Stimulated activated naive B cell treated with anti-CD40 and anti-IgM and Interleukin-4, amounts not matched to agents 10 μg/mL and 1 μg/mL and 100 μg/mL, for 72 hours (primary cell): ENCODE data around the gene FAHD2B.
"Not testable (repeated sequence)": the region's sequence is repeated elsewhere in the genome, so short reads cannot be mapped to it uniquely, and the experiment has no call there.

Source experiments
- ATAC-seq, 2 donors: fragments of 150-1000 bp; cut with Tn5 transposase; replicated peaks; 2 replicates each; pipeline ENCODE4 v1.10.0; 2021; ENCODE audit warnings: moderate library complexity in 1 of 2
- DNase-seq: peaks from one replicate; pipeline ENCODE4 v3.0.0; 2021
- H3K27ac Mint-ChIP-seq: one replicate; pipeline ENCODE4 v1.8.0; 2022; ENCODE audit warnings: mild to moderate bottlenecking, mixed read lengths
- H3K27me3 Mint-ChIP-seq, 2 donors: one replicate each; pipeline ENCODE4 v1.8.0; 2022; ENCODE audit warnings: mixed read lengths in 2 of 2
- H3K36me3 Mint-ChIP-seq, 2 donors: one replicate each; pipeline ENCODE4 v1.8.0; 2022; ENCODE audit warnings: mixed read lengths in 2 of 2, mild to moderate bottlenecking in 1 of 2
- H3K4me1 Mint-ChIP-seq, 2 donors: one replicate each; pipeline ENCODE4 v1.8.0; 2022; ENCODE audit warnings: mixed read lengths in 2 of 2, mild to moderate bottlenecking in 1 of 2
- H3K4me3 Mint-ChIP-seq, 2 donors: one replicate each; pipeline ENCODE4 v1.8.0; 2022; ENCODE audit warnings: mild to moderate bottlenecking in 2 of 2, mixed read lengths in 2 of 2, moderate library complexity in 1 of 2
- H3K9me3 Mint-ChIP-seq, 2 donors: one replicate each; pipeline ENCODE4 v1.8.0; 2022; ENCODE audit warnings: mixed read lengths in 2 of 2, mild to moderate bottlenecking in 1 of 2

FAHD2B gene, protein sequence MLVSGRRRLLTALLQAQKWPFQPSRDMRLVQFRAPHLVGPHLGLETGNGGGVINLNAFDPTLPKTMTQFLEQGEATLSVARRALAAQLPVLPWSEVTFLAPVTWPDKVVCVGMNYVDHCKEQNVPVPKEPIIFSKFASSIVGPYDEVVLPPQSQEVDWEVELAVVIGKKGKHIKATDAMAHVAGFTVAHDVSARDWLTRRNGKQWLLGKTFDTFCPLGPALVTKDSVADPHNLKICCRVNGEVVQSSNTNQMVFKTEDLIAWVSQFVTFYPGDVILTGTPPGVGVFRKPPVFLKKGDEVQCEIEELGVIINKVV

DNA sequence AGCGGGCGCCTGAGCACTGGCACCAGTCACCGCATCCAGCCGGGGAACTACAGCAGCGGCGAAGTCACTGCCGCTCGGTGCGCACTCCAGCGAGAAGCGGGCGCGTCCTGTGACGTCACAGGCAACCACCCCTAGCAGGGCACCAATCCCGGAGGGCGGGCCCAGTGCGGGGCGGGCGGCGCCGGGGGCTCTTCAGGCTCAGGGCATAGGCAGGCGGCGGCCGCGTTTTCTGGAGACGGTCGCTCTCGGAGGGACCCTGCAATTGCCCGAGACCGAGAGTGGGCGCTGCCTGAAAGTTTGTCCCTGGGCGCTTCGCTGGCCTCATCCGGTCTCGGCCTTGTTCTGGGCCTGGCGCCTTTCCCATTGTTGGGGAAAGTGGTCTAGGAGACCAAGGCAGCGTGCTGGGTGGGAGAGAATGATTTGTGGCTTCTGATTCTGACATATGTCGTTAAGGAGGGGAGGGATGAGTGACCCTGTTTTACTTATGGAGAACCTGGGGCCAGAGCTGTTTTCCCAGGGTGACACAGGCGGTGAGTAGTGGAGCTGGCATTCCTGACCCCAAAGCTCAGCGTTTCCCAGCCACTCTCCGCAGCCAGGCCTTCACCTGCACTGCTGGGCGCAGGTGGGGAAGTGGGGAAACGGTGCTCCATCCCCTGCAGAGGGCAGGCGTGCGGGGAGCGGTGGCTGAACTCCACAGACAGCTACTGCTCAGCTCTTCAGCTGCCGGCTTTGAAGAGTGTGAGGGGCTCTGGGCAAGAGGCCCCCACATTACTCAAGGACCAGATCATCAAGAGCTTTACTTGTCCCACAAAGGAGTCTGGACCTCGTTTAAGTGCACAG lies at the start of gene FAHD2B:
TSS of gene FAHD2B (minus strand) at position 111 of the 840 bp plus-strand sequence. CDS start 3,176 bp downstream, outside the sequence.
- H3K9me3 Mint-ChIP-seq, H3K4me1 Mint-ChIP-seq, H3K27me3 Mint-ChIP-seq, H3K36me3 Mint-ChIP-seq: not testable (repeated sequence)
- ATAC-seq (peak; percentile 94 to 96), DNase-seq (peak; percentile 32)
- H3K27ac Mint-ChIP-seq = peak within 1 kb of the TSS; percentile 14
- H3K4me3 Mint-ChIP-seq = peak within 1 kb of the TSS; percentile 70 to 79

DNA sequence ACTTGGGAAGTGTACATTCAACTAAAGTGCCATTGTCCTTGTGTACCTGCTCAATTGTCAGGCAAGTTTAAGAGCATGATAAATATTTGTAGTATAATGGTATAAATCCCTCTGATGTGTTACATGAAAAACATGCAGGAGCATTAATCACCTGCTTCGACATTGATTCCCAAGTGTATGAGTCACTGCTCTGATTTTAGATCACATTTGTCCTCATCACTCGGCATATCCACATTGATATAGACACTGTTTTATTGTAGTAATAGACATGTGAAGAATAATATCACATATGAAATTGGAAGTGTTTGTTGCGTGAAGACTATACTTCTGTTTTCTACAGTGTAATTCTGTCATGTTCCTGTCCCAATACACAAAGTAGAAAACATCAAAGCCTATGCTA lies 49.3 kb upstream of the FAHD2B start:
- peaks cover 17 to 21% of the 10 kb centered on the region in 2 donors for H3K36me3 Mint-ChIP-seq
- H3K4me1 Mint-ChIP-seq, H3K9me3 Mint-ChIP-seq, ATAC-seq, H3K4me3 Mint-ChIP-seq, H3K27me3 Mint-ChIP-seq, H3K27ac Mint-ChIP-seq, DNase-seq: not testable (repeated sequence)

DNA sequence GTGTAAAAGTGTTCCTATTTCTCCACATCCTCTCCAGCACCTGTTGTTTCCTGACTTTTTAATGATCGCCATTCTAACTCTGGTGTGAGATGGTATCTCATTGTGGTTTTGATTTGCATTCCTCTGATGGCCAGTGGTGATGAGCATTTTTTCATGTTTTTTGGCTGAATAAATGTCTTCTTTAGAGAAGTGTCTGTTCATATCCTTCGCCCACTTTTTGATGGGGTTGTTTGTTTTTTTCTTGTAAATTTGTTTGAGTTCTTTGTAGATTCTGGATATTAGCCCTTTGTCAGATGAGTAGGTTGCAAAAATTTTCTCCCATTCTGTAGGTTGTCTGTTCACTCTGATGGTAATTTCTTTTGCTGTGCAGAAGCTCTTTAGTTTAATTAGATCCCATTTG lies 34.4 kb upstream of the FAHD2B start:
- not testable (repeated sequence) for H3K9me3 Mint-ChIP-seq, H3K27me3 Mint-ChIP-seq, DNase-seq, H3K4me1 Mint-ChIP-seq, ATAC-seq, H3K27ac Mint-ChIP-seq, H3K4me3 Mint-ChIP-seq
- peaks cover 15 to 16% of the 10 kb centered on the region in 2 donors for H3K36me3 Mint-ChIP-seq

DNA sequence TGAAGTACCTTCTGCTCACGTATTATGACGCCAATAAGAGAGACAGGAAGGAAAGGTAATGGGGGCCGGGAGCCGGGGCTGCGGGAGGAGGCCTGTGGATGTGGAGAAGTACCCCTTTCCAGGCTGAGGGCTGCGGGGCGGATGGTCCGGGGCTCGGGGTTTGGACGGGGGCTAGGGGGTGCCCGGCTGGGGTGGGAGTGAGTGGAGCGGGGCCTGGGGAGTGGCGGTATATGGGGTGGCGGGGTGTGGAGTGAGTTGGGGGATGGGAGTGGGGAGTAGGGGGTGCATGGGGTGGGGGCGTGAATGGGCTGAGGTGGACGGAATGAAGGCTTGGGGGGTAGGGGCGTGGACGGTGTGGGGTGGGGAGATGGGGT lies 19.2 kb upstream of the FAHD2B start:
- ATAC-seq = peak; percentile 26 to 30
- not testable (repeated sequence) for H3K4me1 Mint-ChIP-seq, H3K27me3 Mint-ChIP-seq, DNase-seq, H3K9me3 Mint-ChIP-seq, H3K36me3 Mint-ChIP-seq
- peak overlapping the region; percentile 94 for H3K27ac Mint-ChIP-seq
- peak overlapping the region; percentile 94 to 98 for H3K4me3 Mint-ChIP-seq

DNA sequence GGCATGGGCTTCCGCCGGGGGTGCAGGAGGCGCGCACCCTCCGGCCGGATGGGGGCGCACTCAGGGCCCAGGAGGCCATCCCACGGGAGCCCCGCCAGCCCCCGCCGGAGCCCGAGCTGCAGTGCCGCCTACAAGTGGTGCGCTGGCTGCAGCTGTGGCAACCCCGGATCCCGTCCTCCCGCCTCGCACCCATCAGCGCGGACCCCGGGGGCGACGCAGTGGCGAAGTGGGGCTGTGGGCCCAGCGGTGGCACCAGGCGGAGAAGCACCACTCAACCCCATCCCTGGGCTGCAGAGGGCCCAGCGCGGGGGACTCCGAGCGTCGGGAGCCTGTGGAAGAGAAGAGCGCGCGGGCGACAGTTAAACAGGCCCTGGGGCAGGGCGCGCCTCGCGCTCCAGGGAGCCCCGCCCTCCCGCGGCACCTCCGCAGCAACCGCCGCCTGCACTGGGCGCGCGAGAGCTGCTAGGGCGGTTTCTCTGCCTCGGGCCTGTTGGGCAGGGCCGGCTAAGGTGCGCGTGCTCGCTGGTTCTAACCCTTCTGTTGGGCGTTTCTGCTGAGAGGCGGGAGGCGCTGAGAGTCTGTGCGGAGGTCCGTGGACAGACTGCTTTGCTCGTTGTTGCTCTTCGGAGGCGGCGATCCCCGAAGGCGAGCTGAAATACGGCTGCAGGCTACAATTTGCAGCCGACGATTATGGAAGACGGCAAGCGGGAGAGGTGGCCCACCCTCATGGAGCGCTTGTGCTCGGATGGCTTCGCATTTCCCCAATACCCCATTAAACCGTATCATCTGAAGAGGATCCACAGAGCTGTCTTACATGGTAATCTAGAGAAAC lies 18.6 kb upstream of the FAHD2B start, which contains the start of gene ANKRD36:
TSS of gene ANKRD36 (plus strand) at position 104 of the 832 bp plus-strand sequence. CDS start at position 691, 587 bp downstream.
- peak; percentile 75 for DNase-seq
- ATAC-seq = peak; percentile 94 to 97
- not testable (repeated sequence) for H3K9me3 Mint-ChIP-seq, H3K27me3 Mint-ChIP-seq, H3K36me3 Mint-ChIP-seq, H3K4me1 Mint-ChIP-seq
- Mint-ChIP-seq H3K4me3 (peak within 1 kb of the TSS; percentile 94 to 98), H3K27ac (peak within 1 kb of the TSS; percentile 94)

DNA sequence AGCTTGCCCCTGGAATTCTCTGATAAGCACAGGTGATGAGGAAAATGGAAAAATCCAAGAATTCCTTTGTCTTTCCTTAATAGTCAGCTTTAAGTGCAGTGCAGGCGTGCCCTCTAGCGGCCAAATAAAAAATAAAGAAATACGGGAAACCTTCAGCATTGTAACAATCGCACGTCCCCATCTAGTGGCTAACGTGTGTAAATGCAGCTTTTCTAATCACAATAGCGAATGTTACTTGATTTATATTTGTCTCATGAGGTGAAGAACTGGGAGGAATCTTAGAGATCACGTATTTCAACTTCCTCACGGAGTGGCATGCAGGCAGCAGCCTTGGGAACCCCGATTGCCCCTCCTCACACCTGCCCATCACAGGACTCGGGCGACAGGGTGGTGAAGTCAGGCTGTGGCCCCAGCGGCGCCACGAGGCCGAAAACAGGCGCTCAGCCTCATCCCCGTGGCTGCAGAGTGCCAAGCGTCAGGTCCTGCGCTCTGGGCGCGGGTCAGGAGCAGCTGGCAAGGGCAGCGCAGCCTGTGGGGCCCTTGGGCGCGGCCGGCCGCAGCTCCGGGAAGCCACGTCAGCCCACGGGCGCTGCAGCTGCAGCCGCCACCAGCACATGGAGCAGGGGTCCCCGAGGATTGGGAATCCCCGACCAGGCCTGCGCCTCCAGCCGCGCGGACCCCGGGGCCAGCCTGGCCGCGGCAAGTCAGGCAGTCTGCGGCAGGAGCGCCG lies 17.8 kb upstream of the FAHD2B start:
- H3K9me3 Mint-ChIP-seq, H3K36me3 Mint-ChIP-seq, H3K4me1 Mint-ChIP-seq, H3K27me3 Mint-ChIP-seq, DNase-seq: not testable (repeated sequence)
- Mint-ChIP-seq H3K4me3 (peak overlapping the region; percentile 84 to 98), H3K27ac (peak overlapping the region; percentile 88)
- peak; percentile 60 to 68 for ATAC-seq

DNA sequence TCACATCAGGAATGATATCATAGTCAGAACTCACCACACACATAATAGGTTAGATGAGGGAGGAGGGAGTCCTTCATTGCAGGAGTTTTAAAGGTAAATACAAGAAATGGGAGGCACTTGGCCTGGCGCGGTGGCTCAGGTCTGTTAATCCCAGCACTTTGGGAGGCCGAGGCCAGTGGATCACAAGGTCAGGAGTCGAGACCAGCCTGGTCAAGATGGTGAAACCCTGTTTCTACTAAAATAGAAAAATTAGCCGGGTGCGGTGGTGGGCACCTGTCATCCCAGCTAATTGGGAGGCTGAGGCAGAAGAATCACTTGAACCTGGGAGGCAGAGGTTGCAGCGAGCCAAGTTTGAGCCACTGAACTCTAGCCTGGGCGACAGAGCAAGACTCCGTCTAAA lies 16.6 kb upstream of the FAHD2B start:
- not testable (repeated sequence) for ATAC-seq, H3K27me3 Mint-ChIP-seq, H3K4me1 Mint-ChIP-seq, H3K9me3 Mint-ChIP-seq, H3K4me3 Mint-ChIP-seq, H3K36me3 Mint-ChIP-seq, DNase-seq, H3K27ac Mint-ChIP-seq

DNA sequence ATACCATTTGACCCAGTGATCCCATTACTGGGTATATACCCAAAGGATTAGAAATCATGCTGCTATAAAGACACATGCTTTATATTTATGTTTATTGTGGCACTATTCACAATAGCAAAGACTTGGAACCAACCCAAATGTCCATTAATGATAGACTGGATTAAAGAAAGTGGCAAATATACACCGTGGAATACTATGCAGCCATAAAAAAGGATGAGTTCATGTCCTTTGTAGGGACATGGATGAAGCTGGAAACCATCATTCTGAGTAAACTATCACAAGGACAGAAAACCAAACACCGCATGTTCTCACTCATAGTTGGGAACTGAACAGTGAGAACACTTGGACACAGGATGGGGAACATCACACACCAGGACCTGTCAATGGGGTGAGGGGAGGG lies 12.2 kb upstream of the FAHD2B start:
- ATAC-seq, H3K27ac Mint-ChIP-seq, DNase-seq, H3K4me1 Mint-ChIP-seq, H3K36me3 Mint-ChIP-seq, H3K9me3 Mint-ChIP-seq, H3K4me3 Mint-ChIP-seq: not testable (repeated sequence)
- peaks cover 0 to 17% of the 10 kb centered on the region in 2 donors for H3K27me3 Mint-ChIP-seq

DNA sequence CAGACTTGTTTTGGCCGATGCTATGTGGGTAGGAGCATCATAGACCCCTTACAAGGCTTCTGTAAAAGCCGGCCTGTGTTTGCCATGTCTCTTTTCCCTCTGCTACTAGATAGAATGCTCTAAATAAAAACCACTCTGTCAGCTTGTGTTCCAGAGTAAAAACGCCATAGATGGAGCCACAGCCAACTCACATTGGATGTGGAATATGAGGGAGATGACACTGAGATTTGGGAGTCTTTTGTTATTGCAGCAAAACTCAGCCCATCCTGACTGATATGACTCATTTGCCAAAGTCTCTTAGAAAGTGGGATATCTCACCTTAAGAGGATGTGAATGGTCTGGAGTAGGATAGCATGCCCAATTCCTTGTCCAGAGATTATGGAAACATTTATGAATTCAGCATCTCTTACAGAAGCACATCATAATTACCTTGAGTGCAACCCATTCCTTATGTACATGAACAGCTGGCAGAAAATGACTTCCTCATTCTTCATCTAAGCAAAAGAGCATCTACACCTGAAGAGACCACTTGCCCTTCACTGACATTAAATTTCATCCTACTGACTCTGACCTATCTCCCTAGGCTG lies 4.2 kb upstream of the FAHD2B start:
- H3K27me3 Mint-ChIP-seq = peaks cover 4 to 24% of the 10 kb centered on the region in 2 donors
- not testable (repeated sequence) for H3K36me3 Mint-ChIP-seq, H3K4me3 Mint-ChIP-seq, H3K27ac Mint-ChIP-seq, H3K9me3 Mint-ChIP-seq, ATAC-seq, DNase-seq, H3K4me1 Mint-ChIP-seq

DNA sequence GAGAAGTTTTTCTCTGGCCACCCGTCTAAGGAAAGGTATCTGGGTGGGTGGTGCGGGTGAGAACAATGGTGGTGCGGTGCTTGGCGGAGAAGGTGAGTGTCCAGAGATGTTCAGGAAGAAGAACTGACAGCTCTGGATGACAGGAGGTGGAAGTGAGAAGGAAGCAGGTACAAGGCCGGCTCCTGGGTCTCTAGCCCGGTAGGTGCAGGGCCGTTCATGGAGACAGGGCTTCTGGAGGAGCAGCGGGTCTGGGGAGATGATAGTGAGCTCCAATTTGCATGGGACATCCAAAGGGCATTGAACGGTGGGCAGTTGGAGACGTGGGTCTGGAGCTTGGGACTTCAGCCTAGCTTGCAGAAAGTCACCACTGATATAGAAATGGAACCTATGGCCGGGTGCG lies 979 bp upstream of the FAHD2B start:
- peaks cover 2 to 3% of the 10 kb centered on the region in 2 donors for H3K36me3 Mint-ChIP-seq
- peaks cover 0 to 9% of the 10 kb centered on the region in 2 donors for H3K4me1 Mint-ChIP-seq
- no peak overlapping the region for H3K27ac Mint-ChIP-seq
- DNase-seq (no peak), ATAC-seq (no peak)
- peak overlapping the region; percentile 70 to 79 for H3K4me3 Mint-ChIP-seq
- no peaks in the 10 kb centered on the region for H3K9me3 Mint-ChIP-seq
- H3K27me3 Mint-ChIP-seq = peaks cover 4 to 15% of the 10 kb centered on the region in 2 donors

DNA sequence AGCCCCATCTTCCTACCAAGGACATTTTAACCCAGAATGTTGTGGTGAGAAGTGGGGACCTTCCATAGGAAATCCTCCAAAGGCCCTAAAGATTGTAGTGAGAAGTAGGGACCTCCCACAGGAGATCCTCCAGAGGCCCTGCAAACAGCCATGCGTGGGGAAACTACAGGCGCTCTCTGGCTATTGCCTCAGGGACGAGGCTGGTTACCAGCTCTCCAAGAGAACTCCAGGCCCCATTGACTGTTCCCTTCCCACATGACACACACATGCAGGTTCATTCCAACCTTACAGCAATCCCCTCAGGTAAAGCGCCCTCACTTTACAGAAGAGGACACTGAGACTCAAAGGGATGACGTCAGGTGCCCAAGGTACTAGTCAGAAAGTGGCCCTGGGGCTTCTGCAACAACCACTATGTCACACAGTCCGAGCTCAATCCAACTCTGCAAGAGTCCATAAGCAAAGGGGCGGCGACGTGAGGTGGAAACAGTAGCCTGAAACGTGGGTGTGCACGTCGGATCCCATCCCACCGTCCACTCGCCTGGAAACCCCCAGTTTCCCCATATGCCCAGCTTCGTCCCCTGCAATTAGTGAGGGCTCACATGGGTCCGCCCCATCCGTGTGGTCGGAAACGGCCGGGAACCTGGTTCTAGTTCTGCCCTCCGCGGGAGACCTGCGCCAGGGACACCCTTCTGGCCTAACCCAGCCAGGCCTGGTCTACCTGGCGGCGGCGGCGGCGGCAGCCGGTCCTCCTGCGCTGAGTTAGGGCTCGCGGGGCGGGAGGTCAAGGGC lies 505 bp downstream of the FAHD2B start:
- H3K4me1 Mint-ChIP-seq = not testable (repeated sequence)
- H3K4me3 Mint-ChIP-seq = peak overlapping the region; percentile 11 to 25

DNA sequence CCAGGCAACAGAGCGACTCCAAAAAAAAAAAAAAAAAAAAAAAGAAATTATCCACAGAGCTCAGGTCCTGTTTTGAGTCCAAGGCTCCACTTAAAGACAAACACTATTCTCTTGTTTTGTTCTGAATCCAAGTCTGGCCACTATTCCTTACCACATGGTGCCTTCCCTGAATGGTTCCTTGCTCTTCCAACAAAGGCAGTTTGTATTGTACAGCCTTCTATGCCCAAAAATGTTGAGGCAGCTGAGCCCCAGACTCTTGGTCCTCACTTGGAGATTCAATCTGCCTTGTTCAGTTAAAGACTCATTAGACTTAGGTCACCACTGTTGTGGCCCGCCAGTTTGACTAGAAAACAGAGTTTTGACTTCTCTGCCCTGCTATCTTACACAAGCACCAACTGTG lies 1.7 kb downstream of the FAHD2B start:
- not testable (repeated sequence) for ATAC-seq, H3K27ac Mint-ChIP-seq, H3K4me1 Mint-ChIP-seq, H3K9me3 Mint-ChIP-seq, H3K4me3 Mint-ChIP-seq, H3K36me3 Mint-ChIP-seq, H3K27me3 Mint-ChIP-seq, DNase-seq

More for the DNA sequence above, 505 bp downstream of the FAHD2B start:
- not testable (repeated sequence) for H3K27me3 Mint-ChIP-seq, H3K27ac Mint-ChIP-seq, DNase-seq, H3K36me3 Mint-ChIP-seq, H3K9me3 Mint-ChIP-seq
- peak; percentile 45 to 54 for ATAC-seq

DNA sequence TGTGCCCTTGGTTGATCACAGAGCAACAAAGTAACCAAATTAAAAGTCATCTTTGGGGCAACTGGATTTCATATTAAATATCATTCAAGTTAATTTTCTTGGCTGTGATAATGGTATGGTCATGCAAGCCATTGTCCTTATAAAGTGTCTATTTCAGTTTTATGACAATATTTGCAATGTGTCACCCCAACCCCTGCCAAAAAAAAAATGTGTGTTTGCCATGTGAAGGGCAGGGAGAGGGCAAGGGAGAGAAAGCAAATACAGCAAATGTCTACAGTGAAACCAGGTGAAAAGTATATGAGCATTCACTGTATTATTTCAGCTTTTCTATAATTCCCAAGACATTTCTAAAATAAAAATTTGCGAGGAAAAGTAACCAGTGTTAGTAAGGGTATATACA lies 6.0 kb downstream of the FAHD2B start:
- H3K9me3 Mint-ChIP-seq, H3K4me3 Mint-ChIP-seq, ATAC-seq, H3K27me3 Mint-ChIP-seq, H3K27ac Mint-ChIP-seq, H3K4me1 Mint-ChIP-seq, H3K36me3 Mint-ChIP-seq, DNase-seq: not testable (repeated sequence)
